ENCODE measurements around the gene MAPKAPK3. TPM values are rescaled to one million over a fixed set of nuclear protein-coding genes. Genes with fewer than 3 reads are reported as not detected.

MAPKAPK3 gene
- polyA plus RNA-seq, 4 donors = 55.1 to 63.3 (median 58.3) TPM

GRCh38 chr3:50607271-50608091 lies 9.5 kb upstream of the MAPKAPK3 start:
- no peak for DNase-seq (ENCODE audit: low read depth in 4 of 4, low spot score in 2 of 4)

- DNase-seq (ENCODE audit: low read depth in 4 of 4, low spot score in 2 of 4) = no peak
Measured at GRCh38 chr3:50608278-50608677, 8.7 kb upstream of the MAPKAPK3 start.

- DNase-seq (ENCODE audit: low read depth in 4 of 4, low spot score in 2 of 4) = no peak
Measured at GRCh38 chr3:50609071-50609762, 7.7 kb upstream of the MAPKAPK3 start.

- no peak for DNase-seq (ENCODE audit: low read depth in 4 of 4, low spot score in 2 of 4)
Measured at GRCh38 chr3:50609763-50610085, 7.2 kb upstream of the MAPKAPK3 start.

GRCh38 chr3:50610181-50610971 lies 6.6 kb upstream of the MAPKAPK3 start:
- no peak for DNase-seq (ENCODE audit: low read depth in 4 of 4, low spot score in 2 of 4)

- no peak for DNase-seq (ENCODE audit: low read depth in 4 of 4, low spot score in 2 of 4)
Measured at GRCh38 chr3:50610992-50611463, 5.9 kb upstream of the MAPKAPK3 start.

- peak; percentile 95 to 97 (median 95) for DNase-seq (ENCODE audit: low read depth in 4 of 4, low spot score in 2 of 4)
Measured at GRCh38 chr3:50611464-50612233, 5.3 kb upstream of the MAPKAPK3 start, which contains the start of gene CISH. TSS of gene CISH (minus strand) at chr3:50611774. CDS start at chr3:50611650, 124 bp downstream.

GRCh38 chr3:50612234-50612882 lies 4.6 kb upstream of the MAPKAPK3 start:
- DNase-seq (ENCODE audit: low read depth in 4 of 4, low spot score in 2 of 4) = no peak

GRCh38 chr3:50612970-50613846 lies 3.7 kb upstream of the MAPKAPK3 start:
- DNase-seq (ENCODE audit: low read depth in 4 of 4, low spot score in 2 of 4) = no peak

GRCh38 chr3:50615190-50615589 lies 1.8 kb upstream of the MAPKAPK3 start:
- no peak for DNase-seq (ENCODE audit: low read depth in 4 of 4, low spot score in 2 of 4)

GRCh38 chr3:50616003-50616769 lies 765 bp upstream of the MAPKAPK3 start:
- peak in 2 of 4 donors; percentile 66 to 77 for DNase-seq (ENCODE audit: low read depth in 4 of 4, low spot score in 2 of 4)

- peak in 3 of 4 donors; percentile 77 to 89 (median 86) for DNase-seq (ENCODE audit: low read depth in 4 of 4, low spot score in 2 of 4)
Measured at GRCh38 chr3:50616770-50617095, 218 bp upstream of the MAPKAPK3 start.

- no peak for DNase-seq (ENCODE audit: low read depth in 4 of 4, low spot score in 2 of 4)
Measured at GRCh38 chr3:50617911-50618481, 1.0 kb downstream of the MAPKAPK3 start.

GRCh38 chr3:50620420-50620819 lies 3.5 kb downstream of the MAPKAPK3 start:
- no peak for DNase-seq (ENCODE audit: low read depth in 4 of 4, low spot score in 2 of 4)

- DNase-seq (ENCODE audit: low read depth in 4 of 4, low spot score in 2 of 4) = no peak
Measured at GRCh38 chr3:50620820-50621219, 3.9 kb downstream of the MAPKAPK3 start.

GRCh38 chr3:50622881-50623280 lies 5.9 kb downstream of the MAPKAPK3 start:
- DNase-seq (ENCODE audit: low read depth in 4 of 4, low spot score in 2 of 4) = no peak

- DNase-seq (ENCODE audit: low read depth in 4 of 4, low spot score in 2 of 4) = no peak
Measured at GRCh38 chr3:50623840-50624474, 7.0 kb downstream of the MAPKAPK3 start.
